ENCODE results near the gene RYR3. TPM values are rescaled to one million over a fixed set of nuclear protein-coding genes. Genes with fewer than 3 reads are reported as not detected.
"Not testable (repeated sequence)": the region's sequence is repeated elsewhere in the genome, so short reads cannot be mapped to it uniquely, and the experiment has no call there.

The RYR3 gene
- total RNA-seq, 1 donor from 2014 or later, result not detected

DNA sequence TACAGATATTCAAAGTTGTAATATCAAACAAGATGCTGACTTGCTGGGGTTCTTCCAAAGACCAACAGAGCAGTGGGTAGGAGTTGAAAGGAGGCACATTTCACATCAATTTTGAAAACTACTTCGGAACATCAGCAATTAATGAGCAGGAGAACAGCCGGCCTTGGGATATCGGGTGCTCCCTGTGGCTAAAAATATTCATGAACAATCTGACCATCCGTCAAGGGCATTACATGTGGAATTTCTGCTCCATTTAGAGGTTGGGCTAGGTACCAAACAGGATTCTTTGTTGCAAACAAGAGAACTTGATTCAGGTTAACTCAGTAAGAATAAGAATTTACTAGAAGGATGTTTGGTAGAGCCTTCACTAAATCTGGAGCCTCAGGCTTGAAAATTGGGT is 223.9 kb downstream of the RYR3 start:
- intact Hi-C loops (cut with DNase I), result no loop called here
- no peak for ATAC-seq (ENCODE audit: poor library complexity)
- no peak for DNase-seq

DNA sequence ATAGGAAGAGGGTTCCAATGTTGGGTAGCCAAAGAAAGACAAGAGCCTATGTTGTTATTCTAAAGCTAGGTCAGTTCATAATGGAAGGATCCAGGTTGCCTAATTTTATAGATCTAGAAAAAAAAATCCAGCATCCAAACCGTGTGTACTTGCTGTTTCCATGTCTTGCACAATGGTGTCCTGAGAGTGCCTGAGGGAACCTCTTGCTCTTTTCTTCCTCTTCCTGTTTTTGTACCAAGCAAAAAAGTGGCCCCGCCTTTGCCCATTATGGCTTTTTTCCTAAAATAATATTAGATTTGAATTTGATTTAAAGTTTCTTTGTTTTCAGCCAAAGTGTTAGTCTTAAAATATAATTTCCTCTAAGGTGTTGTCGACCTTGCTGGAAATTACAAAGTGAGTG is 224.4 kb downstream of the RYR3 start:
- ATAC-seq (ENCODE audit: poor library complexity) (no peak), DNase-seq (no peak)
- intact Hi-C loops (cut with DNase I), result no loop called here

DNA sequence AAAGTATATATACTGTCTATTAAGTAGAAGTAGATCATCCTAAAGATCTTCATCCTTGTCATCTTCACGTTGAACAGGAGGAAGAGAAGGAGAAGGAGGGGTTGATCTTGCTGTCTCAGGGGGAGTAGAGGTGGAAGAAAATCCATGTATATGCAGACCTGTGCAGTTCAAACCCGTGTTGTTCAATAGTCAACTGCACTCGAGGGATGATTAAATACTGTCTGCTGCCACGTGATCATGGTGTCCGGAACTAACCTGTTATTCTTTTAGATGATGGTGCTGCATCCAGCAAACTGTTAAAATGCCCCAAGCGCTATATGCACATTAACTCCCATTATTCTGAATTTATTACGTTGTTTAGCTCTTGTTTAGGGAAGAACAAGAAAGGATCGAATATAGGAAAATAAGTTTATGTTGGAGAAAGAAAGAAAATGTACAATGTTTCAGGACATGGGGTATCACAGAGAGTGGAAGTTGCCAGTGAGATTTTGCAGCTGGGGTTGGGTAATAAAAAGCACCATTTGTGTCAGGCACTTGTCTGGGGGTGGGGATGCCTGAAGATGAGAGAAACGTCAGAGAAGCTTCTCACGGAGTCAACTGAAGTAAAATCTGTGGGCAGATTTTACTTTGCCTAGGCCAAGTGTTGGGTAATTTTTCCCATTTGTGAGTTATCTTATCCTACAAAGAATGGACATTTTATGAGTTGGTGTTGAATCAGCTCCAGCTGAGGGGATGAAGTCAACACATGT is 229.2 kb downstream of the RYR3 start:
- ATAC-seq (ENCODE audit: poor library complexity) (no peak), DNase-seq (no peak)
- intact Hi-C loops (cut with DNase I), result no loop called here

GRCh38 chr15:33543957-33544356 is 233.2 kb downstream of the RYR3 start:
- intact Hi-C loops (cut with DNase I), result no loop called here
- DNase-seq, result no peak
- ATAC-seq (ENCODE audit: poor library complexity), result no peak

DNA sequence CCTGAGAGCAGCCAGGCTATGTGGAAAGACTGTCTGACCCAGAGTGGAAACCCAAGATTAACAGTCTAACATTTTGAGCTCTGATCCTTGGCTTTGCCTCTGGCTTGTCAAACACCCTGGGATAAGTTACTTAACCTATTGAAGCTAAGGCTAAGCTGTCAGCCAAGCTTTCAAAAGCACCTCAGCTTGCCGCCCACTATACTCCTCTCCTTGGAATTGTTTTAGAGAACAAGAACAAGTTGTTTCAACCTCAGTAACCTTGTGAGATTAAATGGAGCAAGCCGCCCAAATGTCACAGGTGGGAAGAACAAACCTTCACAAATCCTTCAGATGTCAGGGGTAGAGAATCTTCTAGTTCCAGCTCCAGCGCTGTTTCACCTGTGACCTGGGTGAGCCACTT is 235.1 kb downstream of the RYR3 start:
- ATAC-seq (ENCODE audit: poor library complexity) (no peak), DNase-seq (no peak)
- intact Hi-C loops (cut with DNase I), result no loop called here

DNA sequence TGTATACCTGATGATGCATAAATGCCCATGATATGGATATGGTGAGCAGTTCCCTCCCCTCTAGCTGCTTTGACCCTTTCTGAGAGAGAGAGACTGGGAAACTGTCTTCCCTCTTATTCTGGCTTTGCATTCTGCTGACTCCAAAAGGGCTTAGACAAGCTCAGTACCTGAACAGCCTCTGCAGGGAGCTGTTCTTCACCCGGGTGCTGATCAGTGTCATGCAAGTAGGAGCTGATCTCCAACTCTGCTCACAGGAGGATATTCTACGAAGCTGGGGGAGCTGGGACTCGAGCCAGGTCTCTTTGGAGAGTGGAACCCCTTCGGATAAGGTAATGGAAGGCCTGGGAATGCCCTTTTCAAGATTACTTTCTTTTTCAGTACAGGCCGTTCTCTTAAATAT is 237.1 kb downstream of the RYR3 start:
- DNase-seq (no peak), ATAC-seq (ENCODE audit: poor library complexity) (no peak)
- intact Hi-C loops (cut with DNase I), result no loop called here

DNA sequence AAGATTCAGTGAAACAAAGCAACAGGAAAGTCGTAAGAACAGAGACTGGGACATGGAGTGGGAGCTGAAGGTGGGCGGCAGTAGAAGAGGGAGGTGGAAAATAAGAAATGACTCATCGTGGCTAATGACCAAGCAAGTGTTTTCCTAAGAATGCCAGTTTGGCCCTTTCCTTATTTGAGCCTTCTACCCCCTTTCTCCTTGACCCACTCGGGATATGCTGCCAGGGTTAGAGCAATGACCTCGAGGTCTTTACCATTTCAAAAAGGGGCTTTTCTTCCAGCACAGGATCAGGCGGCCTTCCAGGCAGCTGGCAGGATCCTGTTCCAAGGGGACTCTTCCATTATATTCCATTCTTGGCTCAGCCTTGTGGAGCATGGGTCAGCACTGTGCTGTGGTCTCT is 241.1 kb downstream of the RYR3 start:
- DNase-seq (no peak), ATAC-seq (ENCODE audit: poor library complexity) (no peak)
- intact Hi-C loops (cut with DNase I), result no loop called here

- ATAC-seq (ENCODE audit: poor library complexity) (no peak), DNase-seq (no peak)
- intact Hi-C loops (cut with DNase I), result no loop called here
These were observed 242.4 kb downstream of the RYR3 start for GRCh38 chr15:33553157-33553556.

DNA sequence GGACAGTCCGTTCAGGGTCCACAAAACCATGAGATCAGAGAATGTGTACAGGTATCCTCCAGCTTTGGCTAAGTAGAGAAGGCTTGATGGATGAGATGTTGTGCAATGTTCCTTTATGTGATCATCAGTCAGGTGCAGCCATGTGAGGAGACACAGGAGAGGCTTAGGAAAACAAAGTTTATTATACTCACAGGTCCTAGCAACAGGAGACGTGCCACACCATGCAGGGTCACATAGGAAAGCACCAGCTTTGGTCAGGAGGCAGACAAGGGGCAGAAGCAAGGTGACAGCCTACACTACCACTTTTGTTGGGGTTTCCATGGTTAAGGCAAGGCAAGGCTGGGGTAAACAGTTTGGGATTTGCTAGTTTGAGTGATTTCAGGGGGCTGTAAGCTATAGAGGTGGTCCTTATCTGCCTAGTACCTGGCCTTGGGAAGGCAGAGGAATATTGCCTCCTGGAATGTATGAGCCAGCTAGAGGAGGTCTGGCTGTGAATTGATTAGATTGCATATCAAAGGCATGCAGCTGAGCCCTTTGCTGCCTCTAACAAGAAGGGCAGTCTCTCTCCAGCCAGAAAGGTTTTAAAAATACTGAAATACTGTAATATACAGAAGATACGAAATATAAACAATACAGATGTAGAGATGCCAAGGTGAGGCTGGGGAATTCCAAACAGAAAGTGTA is 248.6 kb downstream of the RYR3 start:
- intact Hi-C loops (cut with DNase I), result no loop called here
- DNase-seq (no peak), ATAC-seq (ENCODE audit: poor library complexity) (no peak)

DNA sequence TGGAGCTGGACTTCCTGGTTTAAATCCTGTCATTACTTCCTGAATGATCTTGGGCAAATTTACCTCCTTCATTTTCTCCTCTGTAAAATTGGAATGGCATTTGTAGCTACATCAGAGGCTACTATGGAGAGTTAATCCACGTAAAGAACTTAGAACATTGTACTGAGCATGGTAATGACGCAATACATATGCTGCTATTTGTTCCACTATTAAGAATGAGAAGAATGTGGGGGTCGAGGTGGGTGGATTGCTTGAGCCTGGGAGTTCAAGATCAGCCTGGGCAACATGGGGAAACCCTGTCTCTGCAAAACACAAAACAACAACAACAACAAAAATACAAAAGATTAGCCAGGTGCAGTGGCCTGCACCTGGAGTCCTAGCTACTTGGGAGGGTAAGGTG is 250.6 kb downstream of the RYR3 start:
- intact Hi-C loops (cut with DNase I), result no loop called here
- ATAC-seq (ENCODE audit: poor library complexity) (no peak), DNase-seq (no peak)

DNA sequence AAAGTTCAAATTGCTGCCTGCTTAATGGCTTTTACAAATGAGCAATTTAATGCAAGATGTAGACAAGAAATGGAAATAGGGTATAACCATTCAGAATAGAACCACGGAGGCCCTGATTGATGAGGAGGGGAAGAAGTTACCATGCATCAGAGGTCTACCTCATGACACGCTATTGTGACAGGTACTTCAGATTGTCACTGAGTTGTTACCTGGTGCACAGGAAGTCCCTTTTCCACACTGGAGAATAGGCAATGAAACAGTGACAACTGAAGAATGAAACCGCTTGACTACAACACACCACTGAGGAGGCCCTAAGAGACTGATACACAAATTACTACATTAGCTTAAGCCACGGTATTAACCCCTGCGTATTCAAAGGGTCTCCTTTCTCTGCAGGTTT is 251.2 kb downstream of the RYR3 start:
- intact Hi-C loops (cut with DNase I), result no loop called here
- DNase-seq (no peak), ATAC-seq (ENCODE audit: poor library complexity) (no peak)

DNA sequence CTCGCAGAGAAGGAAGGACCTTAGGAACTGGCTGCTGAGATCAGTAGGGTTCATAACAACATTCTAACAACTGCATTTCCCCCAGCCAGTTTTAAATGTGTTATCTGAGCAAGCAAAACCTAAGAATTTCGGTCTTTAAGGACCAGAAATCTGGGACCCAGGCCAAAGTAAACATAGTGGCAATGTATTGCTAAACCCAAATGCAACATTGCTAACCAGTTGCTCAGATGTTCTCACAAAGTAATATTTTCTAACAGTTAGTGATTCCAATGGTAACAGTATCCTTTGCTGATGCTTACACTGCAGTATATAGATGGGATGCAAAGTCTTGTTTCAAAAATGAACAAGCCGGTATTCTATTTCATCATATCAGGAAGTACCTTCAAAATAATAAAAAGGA is 254.3 kb downstream of the RYR3 start:
- ATAC-seq (ENCODE audit: poor library complexity) (no peak), DNase-seq (no peak)

DNA sequence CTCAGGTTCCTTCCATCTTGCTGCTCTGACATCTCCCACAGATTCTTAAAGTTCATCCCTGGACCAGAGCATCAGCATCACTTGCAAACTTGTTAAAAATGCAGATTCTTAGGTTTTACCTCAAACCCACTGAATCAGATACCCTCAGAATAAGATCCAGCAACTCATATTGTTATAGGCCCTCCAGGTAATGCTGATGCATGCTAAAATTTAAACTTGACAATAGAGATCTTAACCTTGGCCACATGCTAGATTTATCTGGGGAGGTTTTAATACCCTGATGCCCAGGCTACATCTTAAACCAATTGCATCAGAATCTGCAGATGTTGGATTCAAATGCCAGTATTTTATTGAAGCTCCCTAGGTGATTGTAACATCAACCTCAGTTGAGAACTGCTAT is 256.9 kb downstream of the RYR3 start:
- DNase-seq (no peak), ATAC-seq (ENCODE audit: poor library complexity) (no peak)
- intact Hi-C loops (cut with DNase I), result no loop called here

More for the DNA sequence above, 254.3 kb downstream of the RYR3 start:
- intact Hi-C loops (cut with DNase I), result no loop called here

DNA sequence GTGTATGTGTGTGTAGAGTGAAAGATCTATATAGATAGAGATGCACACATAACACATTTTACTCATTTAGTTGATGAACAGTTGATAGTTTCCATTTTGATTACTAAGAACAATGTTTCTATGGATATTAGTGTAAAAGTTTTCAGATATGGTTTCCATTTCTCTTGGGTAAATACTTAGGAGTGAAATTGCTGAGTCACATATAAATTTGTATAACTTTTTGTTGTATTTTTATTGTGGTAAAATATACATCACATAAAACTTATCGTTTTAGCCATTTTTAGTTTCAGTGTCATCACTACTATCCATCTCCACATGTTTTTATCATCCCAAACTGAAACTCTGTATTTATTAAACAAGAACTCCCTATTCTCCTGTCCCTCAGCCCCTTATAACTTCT is 258.3 kb downstream of the RYR3 start:
- intact Hi-C loops (cut with DNase I), result no loop called here
- ATAC-seq (ENCODE audit: poor library complexity) (no peak), DNase-seq (no peak)

DNA sequence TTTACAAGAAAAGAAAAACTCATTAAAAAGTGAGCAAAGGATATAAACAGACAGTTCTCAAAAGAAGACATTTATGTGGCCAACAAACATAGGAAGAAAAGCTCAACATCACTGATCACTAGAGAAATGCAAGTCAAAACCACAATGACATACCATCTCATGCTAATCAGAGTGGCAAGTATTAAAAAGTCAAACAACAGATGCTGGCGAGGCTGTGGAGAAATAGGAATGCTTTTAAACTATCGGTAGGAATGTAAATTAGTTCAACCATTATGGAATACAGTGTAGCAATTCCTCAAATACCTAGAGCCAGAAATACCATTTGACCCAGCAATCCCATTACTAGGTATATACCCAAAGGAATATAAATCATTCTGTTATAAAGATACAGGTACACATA is 267.1 kb downstream of the RYR3 start:
- DNase-seq; intact Hi-C loops (cut with DNase I); ATAC-seq (ENCODE audit: poor library complexity): not testable (repeated sequence)

GRCh38 chr15:33580526-33580925 is 269.8 kb downstream of the RYR3 start:
- DNase-seq, result no peak
- intact Hi-C loops (cut with DNase I), result no loop called here
- no peak for ATAC-seq (ENCODE audit: poor library complexity)

DNA sequence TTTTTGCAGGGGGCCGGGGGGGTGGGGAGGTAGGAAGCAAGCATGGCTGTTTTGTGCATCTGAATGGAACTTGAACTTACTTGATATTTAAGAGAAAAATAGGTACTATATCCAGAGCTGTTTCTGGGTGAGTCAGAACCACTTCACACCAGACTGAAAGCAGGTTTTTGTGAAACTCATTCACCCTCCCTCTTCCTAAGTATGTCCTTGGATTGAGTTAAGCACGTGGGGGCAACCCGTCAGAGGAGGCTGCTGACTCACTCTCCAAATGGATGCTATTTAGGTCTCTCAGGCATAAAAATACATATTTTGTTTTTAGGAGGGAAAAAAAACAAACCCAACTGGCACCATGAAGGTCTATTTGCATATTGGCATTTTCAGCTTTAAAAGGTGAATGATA is 270.3 kb downstream of the RYR3 start:
- DNase-seq (no peak), ATAC-seq (ENCODE audit: poor library complexity) (no peak)
- intact Hi-C loops (cut with DNase I), result no loop called here

DNA sequence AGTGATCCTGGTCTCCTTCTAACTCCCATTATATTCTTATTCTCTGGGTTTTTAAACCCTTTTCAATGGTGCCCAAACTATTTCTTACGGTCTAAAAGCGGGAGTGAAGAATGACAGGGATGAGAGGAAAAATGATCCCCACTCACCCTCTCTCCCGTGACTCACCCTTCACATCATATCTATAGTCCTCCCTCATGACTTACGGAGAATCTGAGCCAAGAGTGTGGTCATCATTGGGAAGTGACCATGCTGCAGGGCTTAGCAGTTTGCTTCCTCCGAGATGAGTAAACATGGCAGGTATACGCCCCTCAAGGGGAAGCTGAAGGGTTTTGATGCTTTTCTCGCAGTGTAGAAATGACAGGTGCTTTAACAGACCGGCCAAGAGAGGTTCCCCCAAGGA is 274.0 kb downstream of the RYR3 start:
- ATAC-seq (ENCODE audit: poor library complexity) (peak; percentile 39), DNase-seq (no peak)
- intact Hi-C loops (cut with DNase I), result no loop called here

GRCh38 chr15:33586786-33587697 is 276.3 kb downstream of the RYR3 start:
- ATAC-seq (ENCODE audit: poor library complexity), result no peak
- DNase-seq, result no peak
- intact Hi-C loops (cut with DNase I), result no loop called here

GRCh38 chr15:33587773-33588172 is 277.0 kb downstream of the RYR3 start:
- DNase-seq, result no peak
- no peak for ATAC-seq (ENCODE audit: poor library complexity)
- intact Hi-C loops (cut with DNase I), result no loop called here
